HG03571 (cell line): ENCODE results near the gene KLHL29.

ENCODE experiments used
- ATAC-seq: cut with Tn5 transposase; IDR thresholded peaks from one replicate; pipeline ENCODE4 v1.9.1; 2021; ENCODE audit not compliant: unreplicated experiment

The KLHL29 gene

GRCh38 chr2:23489471-23490322 lies 104.7 kb downstream of the KLHL29 start:
- ATAC-seq: no peak

- ATAC-seq: no peak
These were observed 106.8 kb downstream of the KLHL29 start for GRCh38 chr2:23491591-23492336.

GRCh38 chr2:23492337-23492675 lies 107.3 kb downstream of the KLHL29 start:
- no peak for ATAC-seq

GRCh38 chr2:23492921-23493320 lies 107.9 kb downstream of the KLHL29 start:
- ATAC-seq: no peak

- no peak for ATAC-seq
These were observed 108.9 kb downstream of the KLHL29 start for GRCh38 chr2:23493846-23494245.

GRCh38 chr2:23494286-23494685 lies 109.3 kb downstream of the KLHL29 start:
- no peak for ATAC-seq

- no peak for ATAC-seq
These were observed 110.7 kb downstream of the KLHL29 start for GRCh38 chr2:23495661-23496114.

- no peak for ATAC-seq
These were observed 111.5 kb downstream of the KLHL29 start for GRCh38 chr2:23496456-23496855.

GRCh38 chr2:23497063-23497462 lies 112.1 kb downstream of the KLHL29 start:
- no peak for ATAC-seq

- ATAC-seq: no peak
These were observed 112.6 kb downstream of the KLHL29 start for GRCh38 chr2:23497536-23497935.

- ATAC-seq: no peak
These were observed 114.0 kb downstream of the KLHL29 start for GRCh38 chr2:23498943-23499342.

GRCh38 chr2:23499439-23499838 lies 114.5 kb downstream of the KLHL29 start:
- no peak for ATAC-seq

- ATAC-seq: no peak
These were observed 115.9 kb downstream of the KLHL29 start for GRCh38 chr2:23500836-23501235.

GRCh38 chr2:23502096-23502495 lies 117.1 kb downstream of the KLHL29 start:
- ATAC-seq: no peak

- no peak for ATAC-seq
These were observed 118.1 kb downstream of the KLHL29 start for GRCh38 chr2:23503097-23503496.

GRCh38 chr2:23503682-23504081 lies 118.7 kb downstream of the KLHL29 start:
- no peak for ATAC-seq

- ATAC-seq: no peak
These were observed 119.6 kb downstream of the KLHL29 start for GRCh38 chr2:23504591-23504990.

GRCh38 chr2:23505218-23505983 lies 120.4 kb downstream of the KLHL29 start:
- no peak for ATAC-seq

GRCh38 chr2:23505984-23506380 lies 121.0 kb downstream of the KLHL29 start:
- ATAC-seq: no peak

GRCh38 chr2:23506531-23507266 lies 121.7 kb downstream of the KLHL29 start:
- no peak for ATAC-seq
